Measurements from ENCODE around the gene PPP1R14C.

Gene PPP1R14C

DNA sequence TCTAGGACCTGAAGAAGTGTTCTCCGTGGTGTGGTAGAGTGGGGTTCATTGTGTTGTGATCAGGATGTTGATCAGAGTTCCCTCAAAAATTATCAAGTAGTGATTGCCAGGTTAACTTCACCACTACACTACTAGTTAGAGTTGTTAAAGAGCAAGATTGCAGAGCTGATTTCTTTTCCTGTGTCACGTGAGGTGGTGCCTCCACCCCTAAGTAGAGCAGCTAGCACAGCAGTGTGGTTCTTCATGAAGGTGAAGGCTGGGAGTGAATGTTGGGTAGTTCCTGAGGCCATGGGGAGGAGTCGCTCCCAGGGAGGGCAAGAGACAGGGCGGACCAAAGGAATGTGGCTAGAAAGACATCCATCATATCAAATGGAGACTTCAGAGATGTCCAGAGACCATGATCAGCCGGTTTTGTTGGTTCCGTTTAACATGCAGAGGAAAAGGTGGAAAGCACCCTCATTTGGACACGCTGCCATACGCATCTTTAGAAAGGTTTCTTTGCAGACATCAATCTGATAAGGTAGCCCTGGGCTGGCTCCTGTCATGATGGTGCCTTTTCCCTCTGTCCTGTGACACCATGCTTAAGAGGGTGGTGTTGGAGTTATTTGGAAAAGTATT, 146.7 kb downstream of the PPP1R14C start:
- no peak overlapping the region for H3K4me3 ChIP-seq (ENCODE audit: low read depth, low read length)

DNA sequence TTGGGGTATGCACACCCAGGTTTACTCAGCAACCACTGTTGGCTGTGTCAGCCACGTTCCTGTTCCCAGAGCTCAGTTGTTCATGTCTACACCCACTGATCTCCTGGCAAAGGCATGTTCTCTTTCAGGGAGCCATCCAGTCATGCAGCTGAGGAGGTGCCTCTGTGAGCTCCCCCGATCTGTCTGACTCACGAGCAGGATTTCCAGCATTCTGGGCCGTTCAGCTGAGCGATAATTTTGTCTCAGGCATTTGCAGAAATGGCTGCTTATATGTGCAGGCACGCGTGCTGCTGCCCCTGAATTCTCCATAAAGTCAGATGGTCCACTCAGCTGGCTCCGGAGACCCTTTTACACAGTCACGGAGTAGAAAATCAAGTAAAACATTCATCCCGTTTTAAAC, 147.6 kb downstream of the PPP1R14C start:
- H3K4me3 ChIP-seq (ENCODE audit: low read depth, low read length) = no peak overlapping the region

DNA sequence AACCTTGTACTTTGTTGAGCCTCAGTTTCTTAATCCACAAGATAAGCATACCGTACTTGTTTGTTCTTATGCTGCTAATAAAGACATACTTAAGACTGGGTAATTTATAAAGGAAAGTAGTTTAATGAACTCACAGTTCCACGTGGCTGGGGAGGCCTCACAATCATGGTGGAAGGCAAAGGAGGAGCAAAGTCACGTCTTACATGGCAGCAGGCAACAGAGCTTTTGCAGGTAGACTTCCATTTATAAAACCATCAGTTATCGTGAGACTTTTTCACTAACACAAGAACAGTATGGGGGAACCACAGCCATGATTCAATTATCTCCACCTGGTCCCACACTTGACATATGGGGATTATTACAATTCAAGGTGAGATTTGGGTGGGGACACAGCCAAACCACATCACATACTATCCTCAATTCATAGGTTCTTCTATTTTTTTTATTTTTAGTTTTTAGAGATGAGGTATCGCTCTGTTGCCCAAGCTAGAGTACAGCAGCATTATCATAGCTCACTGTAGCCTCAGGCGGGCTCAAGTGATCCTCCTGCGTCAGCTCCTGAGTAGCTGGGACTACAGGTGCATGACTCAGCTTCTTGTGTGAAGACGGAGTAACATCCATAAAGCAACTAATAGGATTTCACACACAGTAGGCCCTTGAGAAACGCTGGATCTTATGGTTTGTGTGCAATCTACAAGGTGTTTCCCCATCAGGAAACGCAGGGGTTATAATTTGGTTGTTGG, 149.3 kb downstream of the PPP1R14C start:
- no peak overlapping the region for H3K4me3 ChIP-seq (ENCODE audit: low read depth, low read length)

DNA sequence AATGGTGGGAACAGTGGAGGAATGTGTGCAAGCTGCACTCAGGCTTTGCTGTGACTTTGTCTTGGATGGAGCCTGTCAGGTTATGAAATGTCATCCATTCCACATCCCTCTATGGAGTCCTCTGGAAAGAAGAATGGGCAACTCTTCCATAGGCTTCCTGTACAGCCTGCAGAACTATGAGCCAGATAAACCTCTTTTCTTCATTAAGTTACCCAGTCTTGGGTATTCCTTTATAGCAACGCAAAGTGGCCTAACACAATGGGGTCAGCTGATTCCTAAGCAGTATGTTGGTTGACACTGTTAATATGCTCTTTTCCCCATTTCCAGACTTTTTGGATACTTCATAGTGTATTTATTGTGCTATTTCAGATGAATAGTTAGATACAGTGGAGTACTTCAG, 150.2 kb downstream of the PPP1R14C start:
- no peak overlapping the region for H3K4me3 ChIP-seq (ENCODE audit: low read depth, low read length)

DNA sequence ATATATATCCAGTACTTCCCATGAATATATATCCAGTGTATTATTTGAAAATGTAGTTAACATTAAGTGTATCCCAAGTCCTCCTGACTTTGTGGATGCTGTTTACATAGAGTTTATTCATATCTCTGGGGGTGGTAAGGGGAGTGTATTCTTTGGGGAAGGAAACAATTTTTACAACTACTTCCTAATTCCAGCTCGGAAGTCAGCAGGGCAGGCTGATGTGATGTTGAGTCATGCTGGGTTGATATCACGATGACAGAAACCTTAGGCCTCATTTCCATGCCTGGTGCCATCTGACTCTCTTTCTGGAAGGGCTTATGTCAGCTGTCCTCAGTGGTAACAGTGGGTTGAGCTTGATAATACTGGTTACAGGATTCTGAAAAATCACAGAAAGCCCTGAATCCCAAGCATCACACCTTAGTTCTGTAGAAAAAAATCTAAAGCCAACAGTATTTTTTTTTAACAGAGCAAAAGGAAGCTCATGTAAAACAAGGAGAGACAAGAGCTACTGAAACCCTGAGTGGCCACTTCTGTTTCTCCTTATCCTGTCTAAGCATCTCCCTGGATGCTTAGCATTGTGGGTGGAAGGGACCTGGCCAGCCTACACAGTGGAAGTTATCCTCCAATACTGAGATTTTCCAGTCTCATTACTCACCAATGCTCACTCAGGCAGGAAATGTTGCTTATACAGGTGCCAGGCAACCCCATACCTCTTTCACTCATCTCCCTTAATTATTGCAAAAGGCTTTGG, 150.8 kb downstream of the PPP1R14C start:
- no peak overlapping the region for H3K4me3 ChIP-seq (ENCODE audit: low read depth, low read length)

DNA sequence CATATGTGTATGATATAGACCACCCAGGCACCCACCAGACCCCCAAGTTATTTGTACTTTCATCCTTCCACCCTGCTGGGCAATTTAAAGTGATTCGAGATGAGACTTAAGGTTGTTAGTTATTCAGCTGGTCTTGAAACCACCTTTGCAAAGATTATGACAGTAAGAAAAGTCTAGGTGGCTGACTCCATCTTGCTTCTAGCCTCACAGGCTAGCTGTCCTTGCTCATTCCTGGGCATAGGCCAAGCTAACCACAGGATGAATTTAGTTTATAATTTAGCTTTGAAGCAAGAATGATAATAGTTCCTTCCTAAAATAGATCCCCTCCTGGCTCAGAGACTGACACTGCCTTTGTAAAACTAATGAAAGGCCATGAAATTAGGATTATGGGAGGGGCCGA, 154.0 kb downstream of the PPP1R14C start:
- H3K4me3 ChIP-seq (ENCODE audit: low read depth, low read length) = no peak overlapping the region

DNA sequence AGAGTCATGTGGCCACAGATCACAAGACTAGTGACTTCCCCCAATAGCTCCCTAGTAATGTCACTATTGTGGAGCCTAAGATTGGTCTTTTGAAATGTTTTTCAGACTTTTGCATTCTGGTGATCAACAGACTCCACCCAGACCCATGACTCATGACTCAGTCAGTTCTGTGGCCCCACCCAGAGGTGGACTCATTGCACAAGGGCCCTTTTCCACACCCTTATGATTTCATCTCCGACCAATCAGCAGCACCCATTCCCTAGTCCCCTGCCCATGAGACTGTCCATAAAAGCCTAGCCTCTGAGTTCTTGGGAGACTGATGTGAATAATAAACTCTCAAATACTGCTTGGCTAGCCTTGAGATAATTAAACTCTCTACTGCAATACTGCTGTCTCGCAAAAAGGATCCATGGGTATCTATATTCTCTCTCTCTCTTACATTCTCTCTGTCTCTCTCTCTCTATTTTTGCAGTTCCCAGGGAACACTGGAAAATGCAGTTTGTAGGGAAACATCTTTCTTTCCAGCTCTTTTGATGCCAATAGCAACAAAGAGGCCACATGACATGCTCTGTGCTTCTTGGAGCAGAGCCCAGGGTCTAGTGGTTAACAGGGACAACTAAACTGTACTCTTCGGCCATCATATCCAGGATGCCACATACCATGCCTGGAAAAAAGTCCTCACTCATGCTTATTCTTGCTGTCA, 154.6 kb downstream of the PPP1R14C start:
- no peak overlapping the region for H3K4me3 ChIP-seq (ENCODE audit: low read depth, low read length)

DNA sequence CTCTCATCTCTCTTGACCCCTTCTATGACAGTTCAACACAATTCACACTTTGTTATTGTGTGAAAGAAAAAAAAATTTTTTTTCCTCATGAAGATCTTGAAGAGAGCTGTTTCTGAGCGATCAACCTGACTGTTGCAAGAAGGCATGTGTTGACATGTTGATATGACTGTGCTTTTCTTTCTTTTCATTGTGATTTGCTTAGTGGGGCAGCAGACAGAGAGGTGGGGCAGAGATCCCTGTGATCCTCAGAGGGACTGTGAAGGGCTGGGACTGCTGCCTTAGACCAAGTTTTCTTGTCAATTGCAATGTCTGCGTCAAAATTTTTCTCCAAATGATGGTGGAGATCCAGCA, 155.2 kb downstream of the PPP1R14C start:
- no peak overlapping the region for H3K4me3 ChIP-seq (ENCODE audit: low read depth, low read length)

DNA sequence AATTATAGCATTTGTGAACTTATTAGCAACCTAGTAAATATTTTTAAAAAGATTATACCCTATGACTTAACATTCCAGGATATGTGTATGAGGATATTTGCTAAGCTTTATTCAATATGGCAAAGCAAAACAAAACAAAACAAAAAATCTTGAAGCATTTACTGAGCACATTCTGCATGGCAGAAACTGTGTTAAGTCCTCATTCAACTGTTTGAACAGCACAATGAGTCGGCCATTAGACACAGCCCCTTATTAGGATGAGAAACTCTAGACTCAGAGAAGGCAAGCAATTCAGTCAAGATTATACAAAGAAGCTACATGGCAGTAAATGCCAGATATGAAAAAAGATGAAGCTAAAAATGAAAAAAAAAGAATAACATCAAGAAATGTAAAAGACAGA, 155.8 kb downstream of the PPP1R14C start:
- H3K4me3 ChIP-seq (ENCODE audit: low read depth, low read length) = no peak overlapping the region

All from iPS-11a (cell line).